ENCODE data around the gene LAT.

Gene LAT

DNA sequence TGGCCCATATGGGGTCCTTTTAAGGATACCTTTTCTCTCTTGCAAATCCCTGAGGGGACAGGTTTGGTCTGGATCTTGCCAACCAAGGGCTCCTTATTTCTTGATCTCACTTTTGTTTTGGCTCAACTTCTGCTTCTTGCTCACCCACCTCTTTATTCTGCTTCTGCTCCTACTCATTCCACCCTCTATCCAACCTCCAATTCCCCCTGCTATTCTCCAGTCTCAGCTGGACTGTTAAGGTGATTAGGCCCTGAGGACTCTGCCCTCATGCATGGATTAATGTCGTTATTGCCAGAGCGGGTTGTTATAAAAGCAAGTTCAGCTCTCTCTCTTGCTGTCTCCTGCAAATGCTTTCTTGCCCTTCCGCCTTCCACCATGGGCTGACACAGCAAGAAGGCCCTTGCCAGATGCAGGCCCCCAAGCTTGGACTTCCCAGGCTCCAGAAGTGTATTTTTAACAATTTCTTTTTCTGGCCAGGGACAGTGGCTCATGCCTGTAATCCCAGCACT is 29.8 kb downstream of the LAT start:
- TF ChIP-seq, protein P1, sequence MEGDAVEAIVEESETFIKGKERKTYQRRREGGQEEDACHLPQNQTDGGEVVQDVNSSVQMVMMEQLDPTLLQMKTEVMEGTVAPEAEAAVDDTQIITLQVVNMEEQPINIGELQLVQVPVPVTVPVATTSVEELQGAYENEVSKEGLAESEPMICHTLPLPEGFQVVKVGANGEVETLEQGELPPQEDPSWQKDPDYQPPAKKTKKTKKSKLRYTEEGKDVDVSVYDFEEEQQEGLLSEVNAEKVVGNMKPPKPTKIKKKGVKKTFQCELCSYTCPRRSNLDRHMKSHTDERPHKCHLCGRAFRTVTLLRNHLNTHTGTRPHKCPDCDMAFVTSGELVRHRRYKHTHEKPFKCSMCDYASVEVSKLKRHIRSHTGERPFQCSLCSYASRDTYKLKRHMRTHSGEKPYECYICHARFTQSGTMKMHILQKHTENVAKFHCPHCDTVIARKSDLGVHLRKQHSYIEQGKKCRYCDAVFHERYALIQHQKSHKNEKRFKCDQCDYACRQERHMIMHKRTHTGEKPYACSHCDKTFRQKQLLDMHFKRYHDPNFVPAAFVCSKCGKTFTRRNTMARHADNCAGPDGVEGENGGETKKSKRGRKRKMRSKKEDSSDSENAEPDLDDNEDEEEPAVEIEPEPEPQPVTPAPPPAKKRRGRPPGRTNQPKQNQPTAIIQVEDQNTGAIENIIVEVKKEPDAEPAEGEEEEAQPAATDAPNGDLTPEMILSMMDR (IDR thresholded peaks at IDR 0.05), result no peak

DNA sequence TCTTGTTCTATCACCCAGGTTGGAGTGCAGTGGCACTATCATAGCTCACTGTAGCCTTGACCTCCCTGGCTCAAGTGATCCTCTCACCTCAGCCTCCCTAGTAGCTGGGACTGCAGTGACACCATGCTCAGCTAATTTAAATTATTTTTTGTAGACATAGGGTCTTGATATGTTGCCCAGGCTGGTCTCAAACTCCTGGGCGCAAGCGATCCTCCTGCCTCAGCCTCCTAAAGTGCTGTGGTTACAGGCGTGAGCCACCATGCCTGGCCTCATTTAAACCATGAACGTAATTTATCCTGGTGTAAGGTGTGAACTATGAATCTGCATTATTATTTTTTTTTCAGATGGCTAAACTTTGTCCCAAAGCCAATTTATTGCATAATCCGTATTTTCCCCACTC is 37.3 kb downstream of the LAT start:
- TF ChIP-seq, protein P1 (IDR thresholded peaks at IDR 0.05), result no peak

DNA sequence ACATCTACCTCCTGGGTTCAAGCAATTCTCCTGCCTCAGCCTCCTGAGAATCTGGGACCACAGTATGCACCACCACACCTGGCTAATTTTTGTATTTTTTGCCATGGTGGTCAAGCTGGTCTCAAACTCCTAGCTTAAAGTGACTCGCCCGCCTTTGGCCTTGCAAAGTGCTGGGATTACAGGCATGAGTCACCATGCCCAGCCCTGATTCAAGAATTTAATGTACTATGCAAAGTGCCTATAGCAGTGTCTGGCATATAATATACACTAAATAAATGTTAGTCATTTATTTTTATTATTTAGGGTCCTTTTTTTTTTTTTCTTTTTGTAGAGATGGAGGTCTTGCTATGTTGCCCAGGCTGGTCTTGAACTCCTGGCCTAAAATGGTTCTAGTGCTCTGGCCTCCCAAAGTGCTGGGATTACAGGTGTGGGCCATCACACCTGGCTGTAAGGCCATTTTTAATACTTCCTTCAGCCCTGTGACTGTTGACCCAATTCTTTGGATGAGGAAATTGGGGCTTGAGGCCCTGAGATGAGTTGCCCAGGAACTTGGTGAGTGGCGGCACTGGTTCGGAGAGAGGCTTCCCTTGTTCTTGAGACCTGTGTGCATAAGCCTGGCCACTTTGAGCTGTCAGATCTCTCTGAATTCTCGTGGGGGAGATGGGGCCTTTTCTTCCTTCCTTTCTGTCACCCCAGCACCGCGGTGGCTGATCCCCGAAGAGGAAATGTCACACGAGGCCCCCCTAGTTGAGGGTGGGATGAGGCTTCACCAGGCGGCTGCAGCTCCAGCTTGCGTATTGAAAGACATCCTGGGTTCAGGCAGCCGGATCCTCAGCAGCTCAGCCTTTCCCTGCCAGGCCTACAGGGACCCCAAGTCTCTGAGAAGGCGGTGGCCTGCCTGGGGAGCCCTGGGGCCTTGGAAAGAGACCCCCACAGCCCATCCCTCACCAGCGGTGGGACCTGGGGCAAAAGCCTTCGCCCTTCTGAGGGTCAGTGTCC is 38.7 kb downstream of the LAT start:
- TF ChIP-seq, protein P1 (IDR thresholded peaks at IDR 0.05), result no peak

DNA sequence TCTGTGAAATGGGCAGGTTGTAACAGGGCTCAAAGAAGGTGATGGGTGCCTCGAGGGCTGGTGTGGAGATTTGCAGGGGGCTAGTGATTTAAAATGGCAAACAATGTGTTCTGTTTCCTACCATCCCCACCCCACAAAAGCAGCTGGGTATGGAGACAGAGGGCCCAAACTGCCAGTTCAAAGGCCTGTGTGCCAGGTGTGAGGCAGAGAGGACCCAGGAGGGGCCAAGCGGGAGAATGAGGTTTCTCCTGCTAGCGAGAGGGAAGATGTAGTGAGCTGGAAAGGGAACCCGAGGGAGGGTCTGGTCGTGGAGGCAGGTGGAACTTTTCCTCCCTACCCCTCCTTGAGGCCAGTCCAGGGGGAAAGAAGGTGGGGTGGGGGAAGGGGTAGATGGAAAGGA is 39.4 kb downstream of the LAT start:
- TF ChIP-seq, protein P1 (IDR thresholded peaks at IDR 0.05), result no peak

DNA sequence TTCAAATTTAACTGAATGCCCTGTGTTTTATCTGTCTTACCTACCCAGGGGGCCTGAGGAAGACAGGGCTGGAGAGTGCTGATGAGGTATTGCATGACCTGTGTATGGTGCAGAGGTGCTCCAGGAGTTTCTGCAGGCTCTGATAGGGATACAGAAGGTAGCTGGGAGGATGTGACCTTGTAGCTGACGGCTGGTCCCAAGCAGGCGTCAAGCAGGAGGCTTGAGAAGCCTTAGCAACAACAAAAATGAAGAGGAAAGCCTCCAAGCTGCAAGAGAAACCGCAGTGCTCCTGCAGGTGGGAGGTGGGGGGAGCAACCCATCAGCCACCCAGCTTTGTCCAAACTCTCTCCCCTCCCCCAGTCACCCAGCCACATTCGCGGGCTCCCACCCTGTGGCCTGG is 40.4 kb downstream of the LAT start:
- TF ChIP-seq, protein P1 (IDR thresholded peaks at IDR 0.05), result no peak

DNA sequence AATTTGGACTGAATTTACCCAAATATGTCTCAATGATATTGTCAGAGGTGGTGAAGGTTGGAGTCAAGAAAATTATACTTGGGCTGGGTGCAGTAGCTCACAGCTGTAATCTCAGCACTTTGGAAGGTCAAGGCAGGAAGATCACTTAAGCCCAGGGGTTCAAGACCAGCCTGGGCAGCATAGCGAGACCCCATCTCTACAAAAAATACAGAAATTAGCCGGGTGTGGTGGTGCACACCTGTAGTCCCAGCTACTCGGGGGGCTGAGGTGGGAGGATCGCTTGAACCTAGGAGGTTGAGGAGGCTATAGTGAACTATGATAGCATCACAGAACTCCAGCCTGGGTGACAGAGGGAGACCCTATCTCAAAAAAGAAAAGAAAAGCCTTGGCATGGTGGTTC is 40.9 kb downstream of the LAT start:
- TF ChIP-seq, protein P1 (IDR thresholded peaks at IDR 0.05), result no peak

DNA sequence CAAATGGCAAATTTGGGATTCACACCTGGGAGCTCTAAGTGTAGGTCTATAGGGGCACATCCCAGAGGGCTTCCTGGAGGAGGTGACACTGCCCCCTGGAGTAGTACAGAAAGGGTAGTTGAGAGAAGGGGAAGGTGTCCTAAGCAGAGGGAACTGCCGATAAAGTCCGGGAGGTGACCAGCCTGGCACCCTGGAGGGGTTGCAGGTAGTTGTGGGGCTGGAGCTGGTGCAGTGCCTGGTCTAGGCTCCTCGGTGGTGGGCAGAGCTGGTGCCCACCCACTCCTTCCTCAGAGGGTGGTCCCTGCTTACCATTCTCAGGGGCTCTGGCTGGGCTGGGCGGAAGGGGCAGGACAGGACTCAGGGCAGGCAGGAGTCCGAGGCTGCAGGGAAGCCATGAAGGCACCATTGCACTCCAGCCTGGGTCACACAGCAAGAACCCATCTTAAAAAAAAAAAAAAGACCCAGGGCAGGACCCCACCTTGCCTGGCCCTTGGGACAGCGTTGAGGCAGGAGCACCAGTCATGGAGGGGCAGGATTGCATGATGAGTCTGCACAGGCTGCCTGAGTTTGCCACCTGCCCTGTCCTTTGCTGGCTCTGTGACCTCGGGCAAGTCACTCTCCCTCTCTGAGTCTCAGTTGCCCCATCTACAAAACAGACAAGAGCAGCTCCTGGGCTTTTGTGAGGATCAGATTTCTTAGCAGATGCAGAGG is 43.8 kb downstream of the LAT start:
- TF ChIP-seq, protein P1 (IDR thresholded peaks at IDR 0.05), result no peak
